ENCODE measurements around the gene PANK4. TPM values are rescaled to one million over a fixed set of nuclear protein-coding genes. Genes with fewer than 3 reads are reported as not detected.
"Not testable (repeated sequence)": the region's sequence is repeated elsewhere in the genome, so short reads cannot be mapped to it uniquely, and the experiment has no call there.

Gene PANK4
- total and polyA plus RNA-seq, 8 donors, result 9.7 to 26.4 (median 11.6) TPM

- FAIRE-seq (no peak), ATAC-seq (peak in 1 of 4 donors; percentile 11), DNase-seq (no peak)
- no peaks in the 10 kb centered on the region for H3K36me3 ChIP-seq
- peaks cover 0 to 5% (median 0%) of the 10 kb centered on the region in 4 donors for H3K27me3 ChIP-seq
- WGBS, 2 donors, result 41 to 53% methylated on average over 17 to 18 of the region's 18 CpGs
- no peak for TF ChIP-seq CTCF (IDR thresholded peaks at IDR 0.05)
- H3K27ac ChIP-seq, result no peak overlapping the region
- H3K9me3 ChIP-seq, result no peaks in the 10 kb centered on the region
- H3K4me3 ChIP-seq, result no peak overlapping the region
- intact Hi-C loops (cut with DNase I), result no loop called here
- H3K4me1 ChIP-seq, result no peaks in the 10 kb centered on the region
Observed at GRCh38 chr1:2460996-2461751, 65.2 kb downstream of the PANK4 start.

DNA sequence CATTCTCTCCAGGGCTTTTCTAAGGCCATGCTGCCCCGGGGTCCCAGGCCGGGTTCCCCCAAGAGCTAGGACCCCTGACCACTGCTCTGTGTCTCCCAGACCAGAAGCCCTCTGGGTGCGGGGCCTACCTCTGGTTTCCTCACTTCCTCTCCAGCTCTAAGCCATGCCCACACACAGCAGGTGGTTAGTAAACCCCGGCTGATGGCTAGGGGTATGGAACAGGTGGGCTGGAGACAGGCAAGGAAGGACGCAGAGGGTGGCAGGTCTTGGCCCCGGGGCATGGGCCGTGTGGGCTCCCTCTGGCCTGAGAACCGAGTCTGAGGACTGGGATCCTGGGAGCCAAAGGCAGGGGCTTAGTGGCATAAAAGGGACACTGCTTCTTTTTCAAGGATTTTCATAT, 66.2 kb downstream of the PANK4 start:
- Histone ChIP-seq H3K4me3 (no peak overlapping the region), H3K4me1 (no peaks in the 10 kb centered on the region), H3K36me3 (no peaks in the 10 kb centered on the region), H3K27ac (no peak overlapping the region), H3K27me3 (no peaks in the 10 kb centered on the region), H3K9me3 (no peaks in the 10 kb centered on the region)
- ATAC-seq (no peak), FAIRE-seq (no peak), DNase-seq (no peak)
- 47 to 58% methylated on average over 8 of the region's 8 CpGs for WGBS, 2 donors
- no peak for TF ChIP-seq CTCF (IDR thresholded peaks at IDR 0.05)
- intact Hi-C loops (cut with DNase I), result no loop called here

GRCh38 chr1:2459757-2460156, 66.6 kb downstream of the PANK4 start:
- Histone ChIP-seq H3K27ac (no peak overlapping the region), H3K27me3 (no peaks in the 10 kb centered on the region), H3K4me3 (no peak overlapping the region), H3K36me3 (no peaks in the 10 kb centered on the region), H3K4me1 (no peaks in the 10 kb centered on the region), H3K9me3 (no peaks in the 10 kb centered on the region)
- 30 to 33% methylated on average over 22 to 23 of the region's 23 CpGs for WGBS, 2 donors
- FAIRE-seq (no peak), ATAC-seq (peak in 2 of 4 donors; percentile 54 to 65), DNase-seq (no peak)
- intact Hi-C loops (cut with DNase I), result no loop called here
- TF ChIP-seq CTCF (IDR thresholded peaks at IDR 0.05), result no peak

- H3K4me1 ChIP-seq; H3K36me3 ChIP-seq; DNase-seq; intact Hi-C loops (cut with DNase I); H3K27ac ChIP-seq; H3K27me3 ChIP-seq; FAIRE-seq; ATAC-seq; H3K9me3 ChIP-seq; H3K4me3 ChIP-seq: not testable (repeated sequence)
- 56 to 78% methylated on average over 15 to 16 of the region's 16 CpGs for WGBS, 2 donors
Observed at GRCh38 chr1:2459102-2459753, 67.2 kb downstream of the PANK4 start.

GRCh38 chr1:2458687-2459086, 67.7 kb downstream of the PANK4 start:
- H3K4me3 ChIP-seq, result no peak overlapping the region
- no peaks in the 10 kb centered on the region for H3K36me3 ChIP-seq
- intact Hi-C loops (cut with DNase I), result no loop called here
- H3K9me3 ChIP-seq, result no peaks in the 10 kb centered on the region
- ATAC-seq (no peak), DNase-seq (no peak), FAIRE-seq (no peak)
- no peaks in the 10 kb centered on the region for H3K4me1 ChIP-seq
- H3K27me3 ChIP-seq, result no peaks in the 10 kb centered on the region
- TF ChIP-seq CTCF (IDR thresholded peaks at IDR 0.05), result no peak
- 65 to 80% methylated on average over 18 of the region's 18 CpGs for WGBS, 2 donors
- H3K27ac ChIP-seq, result no peak overlapping the region

Other genes with a start within 250 kb of the PANK4 start
- gene MORN1, start 135.0 kb downstream of the PANK4 start, total RNA-seq, result 1 to 10 TPM; 4.7 to 8.9 (median 5.2) TPM
- 1 to 10 TPM; 5.2 to 9.3 TPM for gene MORN1, start 135.0 kb downstream of the PANK4 start, polyA plus RNA-seq
- gene RER1, start 134.8 kb downstream of the PANK4 start, total RNA-seq, result 10 to 100 TPM; 58.2 to 84.2 (median 70.9) TPM
- 10 to 100 TPM; 54.8 to 67.6 TPM for gene RER1, start 134.8 kb downstream of the PANK4 start, polyA plus RNA-seq
- 10 to 100 TPM; 10.1 to 14.8 (median 10.7) TPM for gene PEX10, start 114.0 kb downstream of the PANK4 start, total RNA-seq
- gene PEX10, start 114.0 kb downstream of the PANK4 start, polyA plus RNA-seq, result 10 to 100 TPM; 16.3 to 16.8 TPM
- 1 to 10 TPM in 5 of 6 donors, under 1 TPM in 1; 0.79 to 4.0 (median 3.0) TPM for gene PLCH2, start 50.3 kb downstream of the PANK4 start, total RNA-seq
- gene PLCH2, start 50.3 kb downstream of the PANK4 start, polyA plus RNA-seq, result 100 to 1,000 TPM in 1 of 2 donors, 10 to 100 TPM in 1; 86.4 to 163 TPM
- gene HES5, start 3.7 kb upstream of the PANK4 start, total RNA-seq, result under 1 TPM in 3 of 6 donors, not detected in 3; 0.12 to 0.25 (median 0.19) TPM
- under 1 TPM in 1 of 2 donors, not detected in 1; 0.07 TPM for gene HES5, start 3.7 kb upstream of the PANK4 start, polyA plus RNA-seq
- gene TNFRSF14, start 29.8 kb upstream of the PANK4 start, total RNA-seq, result 10 to 100 TPM; 10.3 to 37.2 (median 19.0) TPM
- gene TNFRSF14, start 29.8 kb upstream of the PANK4 start, polyA plus RNA-seq, result 100 to 1,000 TPM; 120 to 124 TPM
- gene PRXL2B, start 60.2 kb upstream of the PANK4 start, total RNA-seq, result 10 to 100 TPM in 4 of 6 donors, 1 to 10 TPM in 2; 3.3 to 16.4 (median 10.8) TPM
- 10 to 100 TPM; 12.1 to 13.4 TPM for gene PRXL2B, start 60.2 kb upstream of the PANK4 start, polyA plus RNA-seq
- gene MMEL1, start 106.4 kb upstream of the PANK4 start, total RNA-seq, result 1 to 10 TPM in 5 of 6 donors, under 1 TPM in 1; 0.39 to 3.1 (median 2.2) TPM
- 1 to 10 TPM; 7.6 to 8.7 TPM for gene MMEL1, start 106.4 kb upstream of the PANK4 start, polyA plus RNA-seq

All from pancreas (tissue), 10 donors.